ENCODE results near the gene KRTAP7-1. TPM values are rescaled to one million over a fixed set of nuclear protein-coding genes. Genes with fewer than 3 reads are reported as not detected.
A peak's percentile ranks its signal among the peaks of the same experiment; 100 is the strongest.

The KRTAP7-1 gene
- total RNA-seq (ENCODE audit: low replicate concordance) = not detected in 2 replicates
- long read RNA-seq = 0 reads

GRCh38 chr21:30829659-30830058, at the start of gene KRTAP7-1:
TSS of gene KRTAP7-1 (minus strand) at chr21:30829759. CDS start at chr21:30829698, 61 bp downstream.
- H3K9me3 Mint-ChIP-seq = peaks cover 5% of the 10 kb centered on the region
- H3K4me3 Mint-ChIP-seq = no peak within 1 kb of the TSS
- H3K4me1 Mint-ChIP-seq (ENCODE audit: unreplicated experiment) = no peaks in the 10 kb centered on the region
- no peak within 1 kb of the TSS for H3K27ac Mint-ChIP-seq
- no peak for TF ChIP-seq CTCF (conservative IDR thresholded peaks at IDR 0.05)
- H3K36me3 Mint-ChIP-seq = no peaks in the 10 kb centered on the region
- peaks cover 4% of the 10 kb centered on the region for H3K27me3 Mint-ChIP-seq
- DNase-seq (ENCODE audit: extremely low spot score, unreplicated experiment) = no peak

GRCh38 chr21:30874526-30874925, 45.0 kb upstream of the KRTAP7-1 start:
- Mint-ChIP-seq H3K9me3 (no peaks in the 10 kb centered on the region), H3K27ac (no peak overlapping the region), H3K4me1 (ENCODE audit: unreplicated experiment) (no peaks in the 10 kb centered on the region), H3K27me3 (no peaks in the 10 kb centered on the region), H3K36me3 (no peaks in the 10 kb centered on the region), H3K4me3 (no peak overlapping the region)
- no peak for DNase-seq (ENCODE audit: extremely low spot score, unreplicated experiment)
- TF ChIP-seq CTCF (conservative IDR thresholded peaks at IDR 0.05) = no peak

GRCh38 chr21:30847627-30848500, 18.3 kb upstream of the KRTAP7-1 start:
- no peaks in the 10 kb centered on the region for H3K36me3 Mint-ChIP-seq
- no peak for DNase-seq (ENCODE audit: extremely low spot score, unreplicated experiment)
- no peak for TF ChIP-seq CTCF (conservative IDR thresholded peaks at IDR 0.05)
- no peaks in the 10 kb centered on the region for H3K4me1 Mint-ChIP-seq (ENCODE audit: unreplicated experiment)
- no peaks in the 10 kb centered on the region for H3K9me3 Mint-ChIP-seq
- H3K4me3 Mint-ChIP-seq = no peak overlapping the region
- no peak overlapping the region for H3K27ac Mint-ChIP-seq
- peaks cover 4% of the 10 kb centered on the region for H3K27me3 Mint-ChIP-seq

- H3K4me3 Mint-ChIP-seq = no peak overlapping the region
- H3K27me3 Mint-ChIP-seq = peaks cover 4% of the 10 kb centered on the region
- H3K4me1 Mint-ChIP-seq (ENCODE audit: unreplicated experiment) = no peaks in the 10 kb centered on the region
- H3K9me3 Mint-ChIP-seq = no peaks in the 10 kb centered on the region
- no peak for DNase-seq (ENCODE audit: extremely low spot score, unreplicated experiment)
- H3K36me3 Mint-ChIP-seq = no peaks in the 10 kb centered on the region
- H3K27ac Mint-ChIP-seq = no peak overlapping the region
- TF ChIP-seq CTCF (conservative IDR thresholded peaks at IDR 0.05) = peak; percentile 61
Measured at GRCh38 chr21:30842990-30843389, 13.4 kb upstream of the KRTAP7-1 start.

- peak; percentile 77 for TF ChIP-seq CTCF (conservative IDR thresholded peaks at IDR 0.05)
- Mint-ChIP-seq H3K36me3 (no peaks in the 10 kb centered on the region), H3K4me1 (ENCODE audit: unreplicated experiment) (no peaks in the 10 kb centered on the region), H3K9me3 (no peaks in the 10 kb centered on the region), H3K27me3 (no peaks in the 10 kb centered on the region), H3K27ac (no peak overlapping the region), H3K4me3 (no peak overlapping the region)
- no peak for DNase-seq (ENCODE audit: extremely low spot score, unreplicated experiment)
Measured at GRCh38 chr21:30839304-30839703, 9.7 kb upstream of the KRTAP7-1 start.

All from type B pancreatic cell (in vitro differentiated cells).